BJ (cell line): Measurements from ENCODE around the gene OR2M3. TPM values are rescaled to one million over a fixed set of nuclear protein-coding genes. Genes with fewer than 3 reads are reported as not detected.

ENCODE experiments used
- CTCF ChIA-PET: fragments of 350-600 bp; formaldehyde crosslinking; extraction: SDS; loops from one replicate; lab custom pipeline; 2021; ENCODE audit warnings: antibody characterized with exemption, inconsistent platforms; lab: Yijun Ruan, JAX
- POLR2A ChIA-PET: fragments of 300-600 bp; sonication (Branson Sonifier 250); formaldehyde crosslinking; extraction: SDS; loops from one replicate; lab custom pipeline; 2021; ENCODE audit warnings: antibody characterized with exemption; lab: Charles Lee
- DNase-seq: peaks from one replicate; pipeline ENCODE4 v3.0.0-alpha.2; 2011; ENCODE audit warnings: low read depth
- H3K27me3 ChIP-seq: 2 replicates; pipeline ENCODE4 v1.6.0; 2011; ENCODE audit warnings: low read length; ENCODE audit not compliant: control insufficient read depth, insufficient read depth
- H3K36me3 ChIP-seq: 2 replicates; pipeline ENCODE4 v1.5.1; 2011; ENCODE audit warnings: low read length; ENCODE audit not compliant: control insufficient read depth, insufficient read depth
- H3K4me3 ChIP-seq: 2 replicates; pipeline ENCODE4 v1.5.1; 2011; ENCODE audit warnings: low read depth, mild to moderate bottlenecking, control low read depth, low read length
- CTCF ChIP-seq: IDR thresholded peaks from 2 replicates; pipeline ENCODE4 v1.5.1; 2011; ENCODE audit warnings: low read depth, mild to moderate bottlenecking, control low read depth, inconsistent platforms, low read length, moderate library complexity; ENCODE audit not compliant: insufficient read depth
- polyA plus RNA-seq: library from polyadenylated mRNA; depleted of rRNA; stranded (reverse); fragments of >200 nt; gene quantifications from 2 replicates; pipeline ENCODE4 v1.2.3, GENCODE V29; 2011

OR2M3 gene
- polyA plus RNA-seq, 1 experiment = not detected

- no peak overlapping the region for H3K4me3 ChIP-seq
- POLR2A ChIA-PET = no interaction called here
- no peaks in the 10 kb centered on the region for H3K27me3 ChIP-seq
- CTCF ChIA-PET = no interaction called here
- no peak for DNase-seq
- no peaks in the 10 kb centered on the region for H3K36me3 ChIP-seq
- no peak for TF ChIP-seq CTCF
Observed at GRCh38 chr1:248194117-248194516, 2.9 kb upstream of the OR2M3 start.

GRCh38 chr1:248215880-248216279 is 18.8 kb downstream of the OR2M3 start:
- CTCF ChIA-PET = no interaction called here
- Histone ChIP-seq H3K27me3 (no peaks in the 10 kb centered on the region), H3K36me3 (no peaks in the 10 kb centered on the region), H3K4me3 (no peak overlapping the region)
- TF ChIP-seq CTCF = no peak
- POLR2A ChIA-PET = no interaction called here
- no peak for DNase-seq

- ChIA-PET CTCF (no interaction called here), POLR2A (no interaction called here)
- DNase-seq = no peak
- no peak for TF ChIP-seq CTCF
- H3K4me3 ChIP-seq = no peak overlapping the region
- no peaks in the 10 kb centered on the region for H3K36me3 ChIP-seq
- no peaks in the 10 kb centered on the region for H3K27me3 ChIP-seq
Observed at GRCh38 chr1:248225537-248225936, 28.5 kb downstream of the OR2M3 start.

- Histone ChIP-seq H3K36me3 (no peaks in the 10 kb centered on the region), H3K27me3 (no peaks in the 10 kb centered on the region), H3K4me3 (no peak overlapping the region)
- DNase-seq = no peak
- TF ChIP-seq CTCF = no peak
- CTCF ChIA-PET = interaction anchor here (0.6 kb wide), 1 partner anchor 599 kb away, joined by 3 read pairs; no protein-coding TSS in a partner anchor
- POLR2A ChIA-PET = no interaction called here
Observed at GRCh38 chr1:248229360-248229908, 32.4 kb downstream of the OR2M3 start.

GRCh38 chr1:248231117-248231516 is 34.1 kb downstream of the OR2M3 start, which contains the start of gene OR2M4:
Gene OR2M4, plus strand, starts transcription at chr1:248231417. Its CDS starts 7,512 bp downstream, at chr1:248238929.
- no peak for DNase-seq
- Histone ChIP-seq H3K36me3 (no peaks in the 10 kb centered on the region), H3K27me3 (no peaks in the 10 kb centered on the region), H3K4me3 (no peak within 1 kb of the TSS)
- CTCF ChIA-PET = no interaction called here
- no peak for TF ChIP-seq CTCF
- POLR2A ChIA-PET = no interaction called here
